ENCODE measurements around the gene AKT3. TPM values are rescaled to one million over a fixed set of nuclear protein-coding genes. Genes with fewer than 3 reads are reported as not detected.

Gene AKT3
- total RNA-seq, 3 donors from 2014 or later (not counting 1 experiment from before 2014, with no cell fraction given): 135 to 157 (median 136) TPM

DNA sequence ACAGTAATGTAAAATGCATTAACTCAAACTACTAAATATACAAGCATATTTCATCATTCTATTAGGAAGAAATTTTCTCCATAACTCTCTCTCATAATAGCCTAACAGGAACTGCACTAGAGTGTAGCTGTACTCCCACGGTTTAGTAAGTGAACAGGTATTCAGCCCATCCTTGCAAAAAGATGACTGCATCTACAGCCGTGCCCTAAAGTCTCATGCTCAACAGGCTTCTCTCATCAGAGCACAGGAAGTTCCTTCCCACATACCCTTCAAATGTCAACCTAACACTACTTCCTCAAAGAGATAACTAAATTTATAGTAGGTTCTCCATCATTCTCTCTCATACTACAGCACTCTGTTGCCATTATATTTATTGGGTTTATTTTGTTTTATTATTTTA lies 251.6 kb downstream of the AKT3 start:
- TF ChIP-seq, protein P1, sequence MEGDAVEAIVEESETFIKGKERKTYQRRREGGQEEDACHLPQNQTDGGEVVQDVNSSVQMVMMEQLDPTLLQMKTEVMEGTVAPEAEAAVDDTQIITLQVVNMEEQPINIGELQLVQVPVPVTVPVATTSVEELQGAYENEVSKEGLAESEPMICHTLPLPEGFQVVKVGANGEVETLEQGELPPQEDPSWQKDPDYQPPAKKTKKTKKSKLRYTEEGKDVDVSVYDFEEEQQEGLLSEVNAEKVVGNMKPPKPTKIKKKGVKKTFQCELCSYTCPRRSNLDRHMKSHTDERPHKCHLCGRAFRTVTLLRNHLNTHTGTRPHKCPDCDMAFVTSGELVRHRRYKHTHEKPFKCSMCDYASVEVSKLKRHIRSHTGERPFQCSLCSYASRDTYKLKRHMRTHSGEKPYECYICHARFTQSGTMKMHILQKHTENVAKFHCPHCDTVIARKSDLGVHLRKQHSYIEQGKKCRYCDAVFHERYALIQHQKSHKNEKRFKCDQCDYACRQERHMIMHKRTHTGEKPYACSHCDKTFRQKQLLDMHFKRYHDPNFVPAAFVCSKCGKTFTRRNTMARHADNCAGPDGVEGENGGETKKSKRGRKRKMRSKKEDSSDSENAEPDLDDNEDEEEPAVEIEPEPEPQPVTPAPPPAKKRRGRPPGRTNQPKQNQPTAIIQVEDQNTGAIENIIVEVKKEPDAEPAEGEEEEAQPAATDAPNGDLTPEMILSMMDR (IDR thresholded peaks at IDR 0.05): no peak
- Mint-ChIP-seq H3K27me3 (ENCODE audit: low read depth in 2 of 2) (no peaks in the 10 kb centered on the region), H3K36me3 (peaks cover 10% of the 10 kb centered on the region), H3K9me3 (peaks cover 0 to 2% of the 10 kb centered on the region in 2 donors), H3K4me3 (peak overlapping the region; percentile 66), H3K4me1 (peaks cover 29 to 31% of the 10 kb centered on the region in 2 donors), H3K27ac (peak overlapping the region; percentile 45 to 78)
- Histone ChIP-seq H3K27me3 (ENCODE audit: control insufficient read depth, insufficient read depth, low read length) (no peaks in the 10 kb centered on the region), H3K4me1 (ENCODE audit: control insufficient read depth, insufficient read depth, low read length) (peaks cover 4% of the 10 kb centered on the region), H3K27ac (ENCODE audit: low read length) (peak overlapping the region; percentile 31), H3K9me3 (ENCODE audit: control insufficient read depth, insufficient read depth, low read length) (peaks cover 3% of the 10 kb centered on the region), H3K4me3 (ENCODE audit: low read length) (no peak overlapping the region), H3K36me3 (ENCODE audit: control insufficient read depth, insufficient read depth, low read length) (no peaks in the 10 kb centered on the region)
- DNase-seq: peak in 1 of 2 donors; percentile 59
- intact Hi-C loops (cut with micrococcal nuclease): loop anchor here (5.0 kb wide), 3 partner anchors 114 to 724 kb away; no protein-coding TSS in a partner anchor
- 3% methylated on average over 2 of the region's 2 CpGs for WGBS (ENCODE audit: insufficient coverage)
- peak; percentile 29 to 56 (median 42) for ATAC-seq

DNA sequence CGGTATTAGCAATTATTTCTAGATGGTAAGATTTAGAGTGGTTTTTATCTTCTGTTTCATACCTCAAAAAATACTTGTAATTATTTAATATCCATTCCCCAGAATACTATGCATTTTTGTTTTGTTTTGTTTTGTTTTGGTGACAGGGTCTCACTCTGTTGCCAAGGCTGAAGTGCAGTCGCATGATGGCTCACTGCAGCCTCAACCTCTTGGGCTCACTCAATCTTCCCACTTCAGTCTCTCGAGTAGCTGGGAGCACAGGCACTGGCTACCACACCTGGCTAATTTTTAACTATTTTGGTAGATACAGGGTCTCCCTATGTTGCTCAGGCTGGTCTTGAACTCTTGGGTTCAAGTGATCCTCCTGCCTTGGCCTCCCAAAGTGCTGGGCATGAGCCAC lies 252.7 kb downstream of the AKT3 start:
- peaks cover 0 to 2% of the 10 kb centered on the region in 2 donors for H3K9me3 Mint-ChIP-seq
- 100% methylated on average over 2 of the region's 3 CpGs for WGBS (ENCODE audit: insufficient coverage)
- peaks cover 4% of the 10 kb centered on the region for H3K4me1 ChIP-seq (ENCODE audit: control insufficient read depth, insufficient read depth, low read length)

DNA sequence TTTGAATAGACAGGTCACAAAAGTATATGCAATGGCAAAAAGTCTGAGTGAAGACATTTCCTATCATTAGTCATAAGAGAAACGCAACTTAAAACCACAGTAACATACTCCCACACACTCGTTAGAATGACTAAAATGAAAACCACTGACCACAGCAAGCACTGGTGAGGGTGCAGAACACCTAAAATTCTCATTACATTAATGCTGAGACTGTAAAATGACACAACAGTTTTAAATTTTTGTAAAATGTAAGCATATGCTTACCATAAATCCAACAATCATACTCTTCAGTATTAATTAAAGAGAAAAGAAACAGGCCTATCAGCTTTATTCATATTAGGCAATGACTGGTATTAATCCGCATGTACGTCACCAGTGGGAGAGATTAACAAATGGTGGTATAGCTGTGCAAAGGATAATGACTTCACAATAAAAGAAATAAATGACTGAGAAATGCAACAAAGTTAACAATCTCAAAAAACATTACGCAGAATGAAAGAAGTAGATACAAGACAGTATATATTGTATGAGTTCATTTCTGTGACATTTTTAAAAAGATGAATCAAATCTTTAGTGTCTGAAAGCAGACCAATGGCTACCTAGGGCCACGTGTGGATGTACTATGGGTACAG lies 253.5 kb downstream of the AKT3 start:
- DNase-seq: peak in 1 of 2 donors; percentile 66
- Histone ChIP-seq H3K27me3 (ENCODE audit: control insufficient read depth, insufficient read depth, low read length) (no peaks in the 10 kb centered on the region), H3K4me3 (ENCODE audit: low read length) (no peak overlapping the region), H3K4me1 (ENCODE audit: control insufficient read depth, insufficient read depth, low read length) (peaks cover 4% of the 10 kb centered on the region), H3K9me3 (ENCODE audit: control insufficient read depth, insufficient read depth, low read length) (no peaks in the 10 kb centered on the region), H3K27ac (ENCODE audit: low read length) (peak overlapping the region; percentile 80), H3K36me3 (ENCODE audit: control insufficient read depth, insufficient read depth, low read length) (no peaks in the 10 kb centered on the region)
- Mint-ChIP-seq H3K4me1 (peaks cover 26 to 31% of the 10 kb centered on the region in 2 donors), H3K36me3 (peaks cover 5% of the 10 kb centered on the region), H3K9me3 (no peaks in the 10 kb centered on the region), H3K27ac (peak overlapping the region; percentile 84 to 90), H3K27me3 (ENCODE audit: low read depth in 2 of 2) (no peaks in the 10 kb centered on the region), H3K4me3 (peak overlapping the region; percentile 67)
- intact Hi-C loops (cut with micrococcal nuclease): loop anchor here (1.0 to 5.0 kb wide), 4 partner anchors 88 to 726 kb away; no protein-coding TSS in a partner anchor
- TF ChIP-seq, protein P1 (IDR thresholded peaks at IDR 0.05): no peak
- 39% methylated on average over 4 of the region's 6 CpGs for WGBS (ENCODE audit: insufficient coverage)
- ATAC-seq: peak; percentile 78 to 93 (median 86)

More for the DNA sequence above, 252.7 kb downstream of the AKT3 start:
- intact Hi-C loops (cut with micrococcal nuclease): loop anchor here (5.0 kb wide), 3 partner anchors 115 to 725 kb away; no protein-coding TSS in a partner anchor
- Mint-ChIP-seq H3K4me3 (no peak overlapping the region), H3K27ac (peak overlapping the region; percentile 43 to 90), H3K36me3 (peaks cover 10% of the 10 kb centered on the region), H3K4me1 (peaks cover 26 to 31% of the 10 kb centered on the region in 2 donors), H3K27me3 (ENCODE audit: low read depth in 2 of 2) (no peaks in the 10 kb centered on the region)
- Histone ChIP-seq H3K36me3 (ENCODE audit: control insufficient read depth, insufficient read depth, low read length) (no peaks in the 10 kb centered on the region), H3K4me3 (ENCODE audit: low read length) (no peak overlapping the region), H3K9me3 (ENCODE audit: control insufficient read depth, insufficient read depth, low read length) (peaks cover 3% of the 10 kb centered on the region), H3K27ac (ENCODE audit: low read length) (no peak overlapping the region), H3K27me3 (ENCODE audit: control insufficient read depth, insufficient read depth, low read length) (no peaks in the 10 kb centered on the region)
- DNase-seq (peak in 1 of 2 donors; percentile 11), ATAC-seq (no peak)
- TF ChIP-seq, protein P1 (IDR thresholded peaks at IDR 0.05): no peak
